Ishikawa (cell line): ENCODE data around the gene ATF5.

ENCODE experiments used
- CEBPB ChIP-seq: IDR thresholded peaks from 2 replicates; pipeline ENCODE4 v1.6.1; 2012
- CREB1 ChIP-seq: IDR thresholded peaks from 2 replicates; pipeline ENCODE4 v1.6.1; 2012; ENCODE audit warnings: low read depth
- EGR1 ChIP-seq: IDR thresholded peaks from 2 replicates; pipeline ENCODE4 v1.6.1; 2012
- EP300 ChIP-seq: IDR thresholded peaks from 2 replicates; pipeline ENCODE4 v1.6.1; 2012; ENCODE audit warnings: borderline replicate concordance
- FOXM1 ChIP-seq: IDR thresholded peaks from 2 replicates; pipeline ENCODE4 v1.6.1; 2012; ENCODE audit warnings: low read depth, borderline replicate concordance
- MAX ChIP-seq: IDR thresholded peaks from 2 replicates; pipeline ENCODE4 v1.6.1; 2012
- NFIC ChIP-seq: IDR thresholded peaks from 2 replicates; pipeline ENCODE4 v1.6.1; 2012
- RAD21 ChIP-seq: IDR thresholded peaks from 2 replicates; pipeline ENCODE4 v1.6.1; 2012; ENCODE audit warnings: low read depth
- REST ChIP-seq: IDR thresholded peaks from 2 replicates; pipeline ENCODE4 v1.6.1; 2012; ENCODE audit warnings: low read depth, mild to moderate bottlenecking
- TAF1 ChIP-seq: IDR thresholded peaks from 2 replicates; pipeline ENCODE4 v1.6.1; 2012; ENCODE audit warnings: low read depth, mild to moderate bottlenecking
- TCF12 ChIP-seq: IDR thresholded peaks from 2 replicates; pipeline ENCODE4 v1.6.1; 2012; ENCODE audit warnings: low read depth
- TEAD4 ChIP-seq: IDR thresholded peaks from 2 replicates; pipeline ENCODE4 v1.6.1; 2012
- USF1 ChIP-seq: IDR thresholded peaks from 2 replicates; pipeline ENCODE4 v1.6.1; 2012
- YY1 ChIP-seq: IDR thresholded peaks from 2 replicates; pipeline ENCODE4 v1.6.1; 2012; ENCODE audit warnings: low read depth
- ZBTB7A ChIP-seq: IDR thresholded peaks from 2 replicates; pipeline ENCODE4 v1.6.1; 2012; ENCODE audit warnings: low read depth

Gene ATF5

GRCh38 chr19:49889038-49889686 lies 39.8 kb upstream of the ATF5 start:
- TF ChIP-seq RAD21, result no peak

GRCh38 chr19:49889687-49890348 lies 39.2 kb upstream of the ATF5 start:
- TF ChIP-seq TEAD4, result no peak
- TF ChIP-seq FOXM1, result no peak
- TF ChIP-seq TCF12, result peak; percentile 68; the same call in 1 of the 2 replicates
- 0 out of 2 replicates have a peak, but pooled peaks have one; percentile 29 for TF ChIP-seq CREB1
- peak; percentile 100 for TF ChIP-seq MAX
- TF ChIP-seq USF1, result peak; percentile 76
- no peak; the same call in 1 of the 2 replicates for TF ChIP-seq NFIC
- peak; percentile 41; the same call in 1 of the 2 replicates for TF ChIP-seq RAD21

GRCh38 chr19:49890349-49891311 lies 38.4 kb upstream of the ATF5 start:
- 0 out of 2 replicates have a peak, but pooled peaks have one; percentile 5 for TF ChIP-seq EGR1
- no peak for TF ChIP-seq CEBPB
- TF ChIP-seq YY1, result no peak
- no peak for TF ChIP-seq RAD21
- TF ChIP-seq REST, result no peak
- TF ChIP-seq TEAD4, result no peak
- TF ChIP-seq MAX, result peak; percentile 84; the same call in 1 of the 2 replicates
- TF ChIP-seq USF1, result no peak
- no peak for TF ChIP-seq ZBTB7A
- TF ChIP-seq EP300, result no peak
- no peak for TF ChIP-seq FOXM1
- no peak for TF ChIP-seq NFIC
- TF ChIP-seq TCF12, result 0 out of 2 replicates have a peak, but pooled peaks have one; percentile 31
- no peak for TF ChIP-seq TAF1
- no peak for TF ChIP-seq CREB1

GRCh38 chr19:49891393-49891792 lies 37.6 kb upstream of the ATF5 start:
- TF ChIP-seq REST (no peak), NFIC (no peak), USF1 (no peak), ZBTB7A (no peak), EP300 (no peak), TCF12 (no peak), FOXM1 (no peak), RAD21 (no peak), YY1 (no peak), TAF1 (no peak), CREB1 (no peak), MAX (no peak), CEBPB (no peak), TEAD4 (no peak), EGR1 (no peak)
